GM18526 (cell line): ENCODE results near the gene EEIG1.

Experiments
- POLR2A ChIP-seq: IDR thresholded peaks from 3 replicates; pipeline ENCODE4 v1.6.1; 2011; ENCODE audit not compliant: insufficient read length; ENCODE audit errors: extremely low read depth

EEIG1 gene

GRCh38 chr9:127959841-127960409, 20.9 kb downstream of the EEIG1 start:
- TF ChIP-seq POLR2A, result no peak

DNA sequence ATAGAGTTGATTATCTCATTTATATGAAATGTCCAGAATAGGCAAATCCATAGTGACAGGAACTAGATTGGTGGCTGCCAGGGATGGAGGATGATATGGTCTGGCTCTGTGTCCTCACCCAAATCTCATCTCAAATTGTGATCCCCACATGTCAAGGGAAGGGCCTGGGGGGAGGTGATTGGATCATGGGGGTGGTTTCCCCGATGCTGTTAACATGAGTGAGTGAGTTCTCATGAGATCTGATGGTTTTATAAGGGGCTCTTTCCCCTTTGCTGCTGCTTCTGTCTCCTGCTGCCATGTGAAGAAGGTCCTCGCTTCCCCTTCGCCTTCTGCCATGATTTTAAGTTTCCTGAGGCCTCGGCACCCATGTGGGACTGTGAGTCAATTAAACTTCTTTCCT, 21.4 kb downstream of the EEIG1 start:
- TF ChIP-seq POLR2A, result no peak

GRCh38 chr9:127958728-127959127, 22.1 kb downstream of the EEIG1 start:
- TF ChIP-seq POLR2A, result no peak

- no peak for TF ChIP-seq POLR2A
Measured at GRCh38 chr9:127955294-127956015, 25.3 kb downstream of the EEIG1 start.

GRCh38 chr9:127954831-127955293, 25.9 kb downstream of the EEIG1 start:
- TF ChIP-seq POLR2A, result no peak

DNA sequence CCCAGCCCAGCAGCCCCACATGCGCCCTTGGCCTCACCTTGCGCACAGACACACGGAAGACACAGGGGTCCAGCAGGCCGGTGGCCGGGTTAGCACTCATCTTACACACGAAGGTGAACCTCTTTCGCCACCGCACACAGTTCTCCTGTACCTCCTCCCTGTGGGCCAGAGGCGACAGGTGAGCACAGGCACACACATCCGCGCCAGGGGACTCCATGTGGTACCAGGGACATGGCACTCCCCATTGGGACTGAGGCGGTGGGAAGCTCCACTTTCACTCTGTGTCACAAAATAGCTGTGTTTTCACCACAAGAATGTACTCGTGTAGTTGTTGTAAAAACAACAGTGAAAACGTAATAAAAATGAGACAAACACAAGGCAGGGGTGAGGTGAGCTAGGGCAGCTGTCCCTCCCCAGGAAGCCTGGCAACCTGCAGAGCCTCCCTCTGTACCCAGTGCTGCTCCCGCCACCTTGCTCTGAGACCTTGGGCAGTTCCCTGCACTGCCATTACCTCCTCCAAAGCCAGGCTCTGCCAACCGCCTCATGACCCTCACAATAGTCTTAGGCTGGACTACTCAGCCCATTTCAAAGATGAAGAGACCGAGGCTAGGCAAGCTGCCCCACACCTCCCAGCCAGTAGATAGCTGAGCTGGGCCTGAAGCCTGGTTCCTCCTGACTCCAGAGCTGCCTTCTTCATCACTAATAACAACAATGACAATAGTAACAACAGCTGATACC, 26.9 kb downstream of the EEIG1 start:
- no peak for TF ChIP-seq POLR2A

- TF ChIP-seq POLR2A, result no peak
Measured at GRCh38 chr9:127953154-127953553, 27.6 kb downstream of the EEIG1 start.

DNA sequence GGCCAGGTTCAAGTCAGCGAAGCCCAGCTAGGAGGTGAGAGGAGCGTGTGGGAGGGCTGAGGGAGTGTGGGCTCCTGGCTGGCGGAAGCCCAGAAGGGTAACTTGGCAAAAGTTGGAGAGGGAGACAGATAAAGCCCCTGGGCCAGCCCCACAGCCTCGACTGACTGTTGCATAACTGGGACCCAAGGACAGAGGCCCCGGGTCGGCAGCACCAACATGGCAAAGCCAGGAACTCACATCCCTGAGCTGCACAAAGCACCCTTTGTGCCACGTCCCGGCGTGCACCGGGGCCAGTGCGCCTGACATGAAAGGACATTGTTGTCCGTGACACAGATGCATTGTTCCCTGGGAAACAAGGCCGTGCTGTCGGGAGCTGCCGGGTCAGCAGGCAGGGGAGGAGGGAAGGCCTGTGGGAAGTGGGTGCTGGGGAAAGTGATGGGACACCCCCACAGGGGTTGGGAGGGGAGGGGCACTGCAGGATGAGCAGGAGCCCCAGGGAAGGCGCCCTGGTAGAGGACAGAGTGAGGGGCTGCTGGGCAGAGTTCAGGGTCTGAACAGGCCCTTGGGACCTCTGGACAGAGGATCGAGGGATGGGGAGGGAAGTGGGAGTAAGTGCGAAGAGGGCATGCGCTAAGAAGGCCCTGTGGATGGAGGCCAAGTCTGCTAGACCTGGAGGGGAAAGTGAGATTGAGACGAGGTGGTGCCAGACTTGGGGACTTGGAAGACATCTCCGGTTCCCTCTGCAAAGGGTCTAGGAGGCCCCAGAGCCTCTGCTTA, 30.1 kb downstream of the EEIG1 start:
- TF ChIP-seq POLR2A, result no peak

- TF ChIP-seq POLR2A, result no peak
Measured at GRCh38 chr9:127949827-127950512, 30.8 kb downstream of the EEIG1 start.

GRCh38 chr9:127947841-127948710, 32.7 kb downstream of the EEIG1 start:
- TF ChIP-seq POLR2A, result no peak

DNA sequence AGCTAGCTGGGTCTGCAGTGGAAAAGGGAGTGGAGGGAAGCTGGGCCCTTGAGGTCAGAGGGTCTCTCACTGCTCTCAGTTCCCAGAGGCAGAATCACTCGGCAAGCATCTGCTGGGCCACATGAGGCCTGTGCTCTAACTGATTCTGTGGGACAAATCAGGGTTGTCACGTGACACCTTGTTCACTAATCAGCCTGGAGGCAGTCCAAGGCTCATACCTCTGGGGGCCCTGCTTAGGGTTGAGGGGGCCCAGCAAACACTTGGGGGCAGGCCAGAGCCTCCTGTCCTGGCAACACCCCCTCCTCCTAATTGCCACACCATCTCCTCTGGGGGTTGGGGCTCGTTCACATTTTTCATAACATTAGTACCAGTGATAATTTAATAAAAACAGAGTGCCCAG, 34.1 kb downstream of the EEIG1 start:
- no peak for TF ChIP-seq POLR2A

DNA sequence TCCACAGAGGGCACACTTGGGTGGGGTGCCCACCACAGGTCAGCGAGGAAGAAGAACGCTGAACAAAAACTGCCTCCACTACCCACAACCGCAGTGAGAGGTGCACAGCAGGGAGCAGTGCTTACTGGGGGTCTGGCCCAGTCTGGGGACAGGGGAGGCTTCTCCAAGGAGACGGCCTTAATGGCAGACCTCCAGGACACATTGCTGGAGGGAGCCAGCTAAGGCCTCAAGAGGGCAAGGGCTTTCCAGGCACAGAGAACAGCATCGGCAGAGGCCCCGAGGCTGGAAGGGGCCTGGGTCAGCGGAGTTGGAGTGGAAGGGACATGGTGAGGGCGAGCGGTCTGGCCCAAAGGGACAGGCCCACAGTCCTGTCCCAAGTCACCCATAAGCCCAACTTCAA, 34.8 kb downstream of the EEIG1 start:
- TF ChIP-seq POLR2A, result no peak

GRCh38 chr9:127945338-127945737, 35.5 kb downstream of the EEIG1 start:
- no peak for TF ChIP-seq POLR2A
